AG04449 (cell line): ENCODE measurements around the gene PBX3.

Experiments used
- CTCF ChIA-PET: fragments of 350-600 bp; formaldehyde crosslinking; extraction: SDS; loops from one replicate; lab custom pipeline; 2021; ENCODE audit warnings: antibody characterized with exemption; lab: Yijun Ruan, JAX
- POLR2A ChIA-PET: fragments of 400-600, 350-600 bp; formaldehyde crosslinking; extraction: SDS; loops from one replicate; lab custom pipeline; 2020; ENCODE audit warnings: antibody characterized with exemption, inconsistent platforms; lab: Yijun Ruan, JAX
- DNase-seq: peaks from one replicate; pipeline ENCODE4 v3.0.0-alpha.2; 2010; ENCODE audit warnings: low read depth, low spot score
- H3K4me3 ChIP-seq: 2 replicates; pipeline ENCODE4 v1.5.1; 2011; ENCODE audit warnings: low read depth, mild to moderate bottlenecking, control low read depth, low read length
- TF ChIP-seq, protein P1 (sequence below): IDR thresholded peaks from one replicate; pipeline ENCODE4 v1.5.1; 2011; ENCODE audit warnings: mild to moderate bottlenecking, moderate library complexity, low read length, control low read depth, inconsistent platforms; ENCODE audit not compliant: insufficient read depth; ENCODE audit errors: missing control alignments

PBX3 gene

DNA sequence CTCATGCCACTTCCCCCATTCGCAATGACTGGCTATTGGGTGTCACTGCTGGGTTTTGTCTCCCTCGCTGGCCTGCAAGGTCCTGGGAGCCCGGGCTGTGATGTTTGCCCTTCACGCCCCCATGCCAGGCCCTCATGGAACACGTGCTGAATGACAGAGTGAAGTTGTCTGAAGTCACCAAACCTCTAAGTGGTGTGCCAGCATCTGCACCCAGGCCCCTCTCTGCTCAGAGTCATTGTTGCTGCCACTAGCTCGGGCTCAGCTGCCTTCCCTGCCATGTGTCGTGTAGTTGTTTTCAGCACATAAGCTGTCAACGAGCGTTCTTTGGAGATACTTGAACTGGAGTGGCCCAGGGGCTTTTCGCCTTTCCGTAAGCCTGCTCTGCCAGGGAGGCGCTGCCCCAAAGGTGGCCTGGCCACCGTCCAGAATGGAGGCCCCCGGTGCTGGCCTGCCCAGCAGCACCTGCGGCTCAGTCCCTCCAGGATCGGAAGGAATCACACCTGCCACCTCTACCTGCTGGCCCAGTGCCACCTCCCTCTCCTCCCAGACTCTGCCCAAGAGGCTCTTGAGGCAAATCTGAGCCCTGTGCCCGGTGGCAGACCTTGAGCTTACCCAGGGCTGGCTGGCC, 250.1 kb downstream of the PBX3 start:
- no peak for DNase-seq
- POLR2A ChIA-PET: no interaction called here
- CTCF ChIA-PET: no interaction called here
- no peak overlapping the region for H3K4me3 ChIP-seq
- TF ChIP-seq, protein P1, sequence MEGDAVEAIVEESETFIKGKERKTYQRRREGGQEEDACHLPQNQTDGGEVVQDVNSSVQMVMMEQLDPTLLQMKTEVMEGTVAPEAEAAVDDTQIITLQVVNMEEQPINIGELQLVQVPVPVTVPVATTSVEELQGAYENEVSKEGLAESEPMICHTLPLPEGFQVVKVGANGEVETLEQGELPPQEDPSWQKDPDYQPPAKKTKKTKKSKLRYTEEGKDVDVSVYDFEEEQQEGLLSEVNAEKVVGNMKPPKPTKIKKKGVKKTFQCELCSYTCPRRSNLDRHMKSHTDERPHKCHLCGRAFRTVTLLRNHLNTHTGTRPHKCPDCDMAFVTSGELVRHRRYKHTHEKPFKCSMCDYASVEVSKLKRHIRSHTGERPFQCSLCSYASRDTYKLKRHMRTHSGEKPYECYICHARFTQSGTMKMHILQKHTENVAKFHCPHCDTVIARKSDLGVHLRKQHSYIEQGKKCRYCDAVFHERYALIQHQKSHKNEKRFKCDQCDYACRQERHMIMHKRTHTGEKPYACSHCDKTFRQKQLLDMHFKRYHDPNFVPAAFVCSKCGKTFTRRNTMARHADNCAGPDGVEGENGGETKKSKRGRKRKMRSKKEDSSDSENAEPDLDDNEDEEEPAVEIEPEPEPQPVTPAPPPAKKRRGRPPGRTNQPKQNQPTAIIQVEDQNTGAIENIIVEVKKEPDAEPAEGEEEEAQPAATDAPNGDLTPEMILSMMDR: no peak

DNA sequence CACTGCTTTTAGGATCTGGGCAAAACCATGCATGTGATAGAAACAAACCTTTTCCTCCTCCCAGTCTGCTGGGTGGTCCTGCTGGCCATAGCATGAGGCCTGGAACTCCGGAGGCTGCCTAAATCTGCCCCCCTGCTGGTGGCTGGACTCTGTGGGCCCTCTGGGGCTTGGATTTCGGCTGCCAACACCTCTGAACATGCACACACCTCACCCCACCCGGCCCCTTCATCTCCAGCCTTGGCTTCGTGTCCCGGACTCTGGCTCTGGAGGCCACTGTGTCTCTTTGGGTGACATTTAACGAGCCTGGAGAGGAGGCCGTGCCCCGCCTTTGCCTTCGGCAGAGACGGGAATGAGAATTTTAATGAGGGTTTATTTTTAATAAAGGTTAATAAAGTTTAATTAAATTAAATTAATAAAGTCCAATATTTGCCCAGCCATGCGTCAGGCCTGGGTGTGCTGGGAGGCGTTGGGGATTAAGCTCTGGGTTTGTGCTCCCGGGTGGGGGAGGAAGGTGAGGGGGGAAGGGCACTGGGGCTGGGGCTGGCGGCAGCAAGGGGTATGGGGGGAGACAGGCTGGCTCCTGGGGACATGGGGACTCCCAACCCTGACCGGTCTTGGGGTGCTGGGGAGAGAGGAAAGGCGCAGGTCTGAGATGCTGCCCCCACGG, 251.8 kb downstream of the PBX3 start:
- TF ChIP-seq, protein P1: no peak
- CTCF ChIA-PET: no interaction called here
- no peak for DNase-seq
- POLR2A ChIA-PET: no interaction called here
- no peak overlapping the region for H3K4me3 ChIP-seq

DNA sequence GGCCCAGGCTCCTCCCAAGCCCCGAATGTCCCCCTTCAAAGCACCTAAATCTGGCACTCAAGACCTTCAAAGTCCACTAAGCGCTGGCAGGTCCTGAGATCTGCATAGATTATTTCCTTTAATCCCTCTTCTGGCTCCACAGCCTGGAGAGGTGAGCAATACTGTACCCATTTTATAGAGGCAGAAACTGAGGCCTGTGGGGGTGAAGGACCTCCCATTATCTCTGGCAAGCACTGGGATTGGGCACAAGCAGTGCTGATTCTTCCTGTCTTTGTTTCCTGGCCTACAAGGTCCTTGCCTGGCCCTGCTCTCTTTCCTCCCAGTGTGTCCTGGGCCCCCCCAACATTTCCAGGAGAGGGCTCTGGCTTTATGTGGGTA, 252.3 kb downstream of the PBX3 start:
- DNase-seq: no peak
- CTCF ChIA-PET: no interaction called here
- H3K4me3 ChIP-seq: no peak overlapping the region
- TF ChIP-seq, protein P1: no peak
- POLR2A ChIA-PET: no interaction called here

DNA sequence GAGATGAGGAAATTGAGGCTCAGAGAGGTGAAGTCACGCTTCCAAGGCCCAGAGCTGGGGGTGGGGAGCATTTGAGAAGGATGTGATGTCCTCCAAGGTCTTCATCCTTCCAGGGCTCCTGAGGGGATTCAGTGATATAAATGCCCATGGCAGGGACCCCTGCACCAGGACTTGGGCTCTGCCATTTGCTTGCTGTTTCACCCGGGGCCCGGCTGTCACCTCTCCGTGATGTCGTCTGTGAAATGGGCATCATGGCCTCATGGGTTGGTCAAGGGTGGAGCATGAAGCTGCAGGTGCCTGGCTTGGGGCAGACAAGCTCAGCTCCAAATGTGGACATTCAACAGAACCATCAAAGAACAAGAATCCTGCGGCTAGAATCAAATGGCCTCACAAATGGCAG, 253.1 kb downstream of the PBX3 start:
- TF ChIP-seq, protein P1: no peak
- no peak for DNase-seq
- ChIA-PET CTCF (no interaction called here), POLR2A (no interaction called here)
- H3K4me3 ChIP-seq: no peak overlapping the region

DNA sequence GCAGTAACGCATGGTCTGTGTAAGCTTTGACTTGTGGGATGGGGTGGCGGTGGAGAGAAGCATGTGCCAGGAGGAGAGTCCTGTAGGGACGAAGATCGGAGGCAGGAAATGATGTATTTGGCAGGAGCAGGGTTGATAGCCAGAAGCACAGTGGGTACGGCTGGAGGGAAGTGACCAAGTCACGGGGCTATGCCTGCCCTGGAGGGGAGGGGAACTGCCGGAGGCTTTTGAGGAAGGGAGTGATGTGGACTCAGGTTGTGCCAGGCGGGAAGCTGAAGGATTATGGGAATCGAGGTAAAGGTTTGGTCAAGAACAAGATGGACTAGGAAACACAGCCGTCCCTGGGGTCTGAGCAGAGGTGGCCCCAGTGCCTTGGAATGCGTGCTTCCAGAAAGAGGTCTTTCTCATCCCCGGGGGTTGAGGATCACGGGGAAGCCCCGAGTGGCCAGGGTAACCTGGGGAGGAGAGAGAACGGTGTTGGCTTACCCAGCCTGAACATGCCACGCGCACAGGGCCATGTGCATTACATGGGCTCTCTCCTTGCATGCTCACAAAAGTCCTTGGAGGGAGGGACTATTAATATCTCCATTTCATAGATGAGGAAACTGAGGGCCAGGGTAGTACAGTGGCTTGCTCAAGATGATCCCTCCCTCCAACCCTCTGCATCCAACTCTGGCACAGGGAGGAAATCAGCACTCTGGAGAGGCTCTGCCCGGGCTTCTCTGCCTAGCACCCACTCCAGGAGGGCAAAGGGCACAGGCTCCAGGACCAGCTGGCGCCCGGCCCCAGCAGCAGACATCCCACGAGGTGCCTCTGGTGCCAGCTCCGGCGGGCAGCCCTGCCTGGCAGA, 253.8 kb downstream of the PBX3 start:
- POLR2A ChIA-PET: no interaction called here
- CTCF ChIA-PET: no interaction called here
- H3K4me3 ChIP-seq: no peak overlapping the region
- DNase-seq: no peak
- TF ChIP-seq, protein P1: no peak
